Kidney tubule cell (primary cell): ENCODE data around the gene KRT71.
A peak's percentile ranks its signal among the peaks of the same experiment; 100 is the strongest.

Experiments
- DNase-seq: peaks from one replicate; pipeline ENCODE4 v3.0.0-alpha.2; 2018; ENCODE audit warnings: low spot score

The KRT71 gene

DNA sequence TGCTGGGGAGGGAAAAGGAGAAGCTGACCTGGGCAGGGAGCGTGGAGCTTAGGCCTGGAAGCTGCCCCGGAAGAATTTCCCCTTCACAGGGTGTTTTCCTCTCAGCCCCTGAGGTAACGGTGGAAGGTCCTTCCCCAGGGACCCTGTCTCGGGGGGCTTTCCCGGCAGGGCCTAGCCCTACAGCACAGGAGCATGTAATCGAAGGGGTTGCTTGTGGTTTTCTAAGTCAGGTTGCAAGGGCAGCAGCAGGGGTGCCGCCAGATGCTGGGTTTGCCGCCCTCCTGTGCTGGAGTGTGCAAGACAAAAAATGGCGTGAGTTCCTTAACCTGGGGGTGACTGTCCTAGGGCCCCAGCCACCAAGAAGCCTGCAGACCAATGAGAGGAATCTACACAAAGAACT, 22.3 kb upstream of the KRT71 start:
- no peak for DNase-seq

- DNase-seq = no peak
Measured at GRCh38 chr12:52573743-52574142, 20.8 kb upstream of the KRT71 start, which contains the start of gene KRT74. Gene KRT74, minus strand, starts transcription at chr12:52573843. Its CDS starts 66 bp downstream, at chr12:52573777.

DNA sequence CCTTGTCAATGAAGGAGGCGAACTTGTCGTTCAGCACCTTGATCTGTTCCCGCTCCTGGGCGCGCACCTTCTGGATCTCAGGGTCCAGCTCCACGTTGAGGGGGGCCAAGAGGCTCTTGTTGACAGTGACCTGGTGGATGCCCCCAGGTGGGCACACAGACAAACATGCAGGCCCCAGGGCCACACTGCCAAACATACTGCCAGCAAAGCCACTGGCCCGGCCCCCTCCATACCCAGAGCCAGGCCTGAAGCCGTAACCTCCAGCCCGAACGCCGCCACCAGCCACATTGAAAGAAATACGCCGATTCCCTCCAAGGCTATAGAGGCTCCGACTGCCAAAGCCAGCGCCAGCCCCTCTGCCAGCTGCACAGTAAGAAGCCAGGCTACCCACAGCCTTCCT, 20.4 kb upstream of the KRT71 start:
- DNase-seq = no peak

GRCh38 chr12:52570511-52570910, 17.6 kb upstream of the KRT71 start:
- no peak for DNase-seq

- DNase-seq = no peak
Measured at GRCh38 chr12:52568111-52568510, 15.2 kb upstream of the KRT71 start.

DNA sequence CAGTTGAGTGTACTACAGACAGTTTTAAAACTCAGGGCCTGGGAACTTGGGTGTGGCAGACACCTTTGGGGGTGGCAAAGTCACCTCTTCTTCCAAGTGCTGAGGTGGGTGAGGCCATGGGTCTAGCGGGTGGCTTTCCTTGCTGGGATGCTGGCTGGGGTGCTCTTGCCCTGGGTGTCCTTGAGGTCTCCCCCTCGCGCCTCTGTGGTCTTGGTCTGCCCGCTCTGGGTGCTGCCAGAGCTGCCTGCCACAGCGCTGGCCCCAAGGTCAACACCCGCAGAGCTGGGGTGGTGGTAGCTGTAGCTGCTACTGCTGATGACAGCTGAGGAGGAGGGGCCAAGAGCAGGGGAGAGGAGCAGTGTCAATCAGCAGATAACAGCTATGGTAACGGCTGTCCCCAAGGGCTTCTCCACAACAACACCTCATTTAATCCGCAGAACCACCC, 13.9 kb upstream of the KRT71 start:
- DNase-seq = no peak

DNA sequence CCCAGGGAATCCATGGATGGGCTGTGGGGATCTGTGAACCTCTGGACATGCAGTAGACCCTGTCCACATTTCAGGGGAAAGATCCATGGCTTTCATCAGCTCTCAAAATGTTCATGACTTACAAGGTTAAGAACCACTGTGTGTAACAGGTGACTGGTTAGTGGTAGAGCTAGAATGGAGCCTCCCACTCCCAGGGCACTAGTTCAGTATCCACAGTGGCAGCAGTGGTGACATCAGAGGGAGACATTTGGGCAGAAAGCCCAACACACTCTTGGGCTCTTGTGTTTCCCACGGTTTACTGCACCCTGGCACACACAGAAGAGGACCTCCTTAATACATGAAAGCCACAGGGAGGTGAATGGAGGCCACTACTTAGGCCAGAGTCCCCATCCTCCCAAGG, 11.6 kb upstream of the KRT71 start:
- no peak for DNase-seq

- DNase-seq = peak; percentile 21
Measured at GRCh38 chr12:52561880-52562449, 9.0 kb upstream of the KRT71 start.

GRCh38 chr12:52559979-52560378, 7.0 kb upstream of the KRT71 start:
- DNase-seq = no peak

DNA sequence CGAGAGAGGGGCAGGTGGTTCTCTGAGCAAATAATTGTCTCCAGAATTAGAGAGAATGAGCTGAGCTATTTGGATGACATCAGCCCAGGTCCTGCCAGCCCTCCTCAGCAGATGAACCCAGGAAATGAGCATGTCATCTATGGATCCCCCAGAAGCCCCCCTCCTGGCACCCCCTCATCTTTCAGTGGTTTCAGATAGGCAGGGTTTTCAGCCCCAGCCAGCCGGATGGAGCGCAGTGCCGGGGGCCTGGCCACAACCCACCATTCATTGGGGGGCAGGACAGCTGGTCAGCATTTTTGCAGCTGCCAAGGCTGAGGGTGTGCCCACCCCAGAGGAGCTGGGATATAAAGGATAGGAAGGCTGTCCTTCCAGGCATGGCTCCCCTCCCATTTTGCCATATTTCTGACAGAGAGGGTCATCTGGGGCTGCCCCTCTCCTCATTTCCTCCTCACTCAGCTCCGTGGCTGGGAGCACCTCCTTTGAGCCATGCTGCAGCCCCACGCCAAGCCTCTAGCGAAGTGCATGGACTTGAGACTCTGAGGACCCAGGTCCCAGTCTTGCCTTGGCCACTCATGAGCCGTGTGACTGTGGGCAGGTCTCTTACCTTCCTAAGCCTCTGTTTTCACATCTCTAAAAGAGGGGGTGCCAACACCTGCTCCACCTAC, 6.0 kb upstream of the KRT71 start:
- DNase-seq = no peak

GRCh38 chr12:52557476-52557875, 4.5 kb upstream of the KRT71 start:
- DNase-seq = no peak

GRCh38 chr12:52555577-52555976, 2.6 kb upstream of the KRT71 start:
- DNase-seq = no peak

DNA sequence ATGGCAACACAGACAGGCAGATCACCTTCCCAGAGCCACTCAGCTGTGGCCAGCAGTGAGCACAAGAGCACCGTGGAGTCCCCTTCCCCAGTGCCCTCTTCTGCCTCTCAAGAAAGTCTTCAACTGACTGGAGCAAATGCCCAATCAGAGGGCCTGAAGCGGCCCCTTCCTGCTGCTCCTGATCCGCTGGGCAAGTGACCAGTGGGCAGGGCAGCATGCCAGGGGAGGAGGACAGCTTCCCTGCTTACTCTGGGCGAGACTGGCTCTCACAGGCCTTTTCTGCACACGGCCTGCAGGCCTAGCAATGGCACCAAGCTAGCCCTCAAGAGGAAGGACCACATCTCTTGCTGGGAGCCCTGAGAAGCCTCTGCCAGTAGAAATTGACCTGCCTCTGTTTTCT, 890 bp downstream of the KRT71 start:
- no peak for DNase-seq

GRCh38 chr12:52551216-52551865, 1.6 kb downstream of the KRT71 start:
- no peak for DNase-seq

GRCh38 chr12:52546126-52546525, 6.8 kb downstream of the KRT71 start:
- no peak for DNase-seq

- DNase-seq = no peak
Measured at GRCh38 chr12:52543985-52544883, 8.7 kb downstream of the KRT71 start.

GRCh38 chr12:52542785-52543318, 10.1 kb downstream of the KRT71 start:
- no peak for DNase-seq

DNA sequence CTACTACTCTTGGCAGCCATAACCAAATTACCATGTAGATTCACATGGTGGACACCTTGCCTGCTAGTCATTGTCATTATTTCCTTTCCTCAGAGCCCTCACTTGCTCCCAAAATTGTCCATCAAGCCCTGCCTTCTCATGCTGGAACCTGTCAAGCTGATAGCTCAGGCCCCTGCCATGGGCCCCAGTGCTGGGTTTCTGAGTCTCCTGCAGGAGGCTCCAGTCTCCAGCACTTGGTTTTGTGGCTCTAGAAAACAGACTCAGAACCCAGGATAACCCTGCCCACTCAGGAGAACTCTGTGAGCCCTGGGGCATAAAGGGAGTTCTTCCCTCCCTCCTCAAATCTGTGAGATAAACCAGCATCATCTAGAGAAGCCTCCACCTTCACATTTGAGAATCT, 10.8 kb downstream of the KRT71 start:
- no peak for DNase-seq

DNA sequence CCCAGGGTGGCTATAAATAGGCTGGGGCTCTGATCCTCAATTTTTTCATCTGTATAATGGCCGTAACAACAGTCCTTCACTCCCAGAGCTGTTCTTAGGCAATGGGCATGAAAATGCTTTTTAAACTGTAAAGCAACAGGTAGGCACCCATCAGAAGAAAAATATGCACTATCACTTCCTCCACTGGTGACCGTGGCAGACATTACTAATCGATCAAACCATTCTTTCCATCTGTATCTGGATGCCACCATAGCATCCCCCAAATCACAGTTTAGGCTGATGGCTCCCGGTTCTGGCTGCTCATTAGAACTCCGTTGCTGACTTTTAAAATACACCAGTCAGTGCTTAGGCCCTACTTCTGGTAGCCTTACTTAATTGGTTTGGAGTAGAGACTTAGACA, 11.2 kb downstream of the KRT71 start:
- no peak for DNase-seq

DNA sequence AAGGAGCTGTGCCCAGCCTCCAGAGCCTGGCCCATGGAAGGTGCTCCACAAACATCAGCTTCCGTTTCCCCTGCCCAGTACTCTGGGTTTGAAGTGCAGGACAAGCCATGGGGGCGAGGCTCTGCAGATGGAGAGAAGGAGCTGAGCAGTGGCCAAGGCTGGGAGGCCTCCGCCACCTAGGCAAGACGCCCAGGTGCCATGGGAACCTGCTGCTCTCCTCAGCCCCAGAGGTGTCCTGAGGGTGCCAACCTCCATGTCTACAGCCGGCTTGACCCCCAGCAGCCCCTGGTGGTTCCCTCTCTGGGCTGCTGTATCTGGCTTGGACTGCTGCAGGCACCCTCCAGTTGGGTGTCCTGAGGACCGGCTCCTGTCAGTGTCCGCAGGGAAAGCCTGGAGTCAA, 12.4 kb downstream of the KRT71 start:
- DNase-seq = no peak

DNA sequence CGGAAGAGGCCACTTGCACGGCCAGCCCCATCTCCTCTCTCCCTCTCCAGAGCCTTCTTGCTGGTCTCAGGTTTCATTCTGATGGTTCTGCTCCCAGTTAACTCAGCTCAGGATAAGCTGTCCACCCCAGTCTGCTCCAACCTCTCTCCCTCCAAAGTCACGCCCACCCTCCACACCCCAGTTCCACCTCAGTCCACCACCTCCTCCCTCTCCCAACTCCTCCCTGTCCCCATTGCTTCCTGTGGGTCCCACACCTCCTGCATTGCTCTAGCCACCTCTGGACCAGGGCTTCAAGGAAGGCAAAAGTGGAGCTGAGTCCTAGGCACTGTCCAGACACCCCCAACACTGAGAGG, 13.1 kb downstream of the KRT71 start:
- DNase-seq = no peak

DNA sequence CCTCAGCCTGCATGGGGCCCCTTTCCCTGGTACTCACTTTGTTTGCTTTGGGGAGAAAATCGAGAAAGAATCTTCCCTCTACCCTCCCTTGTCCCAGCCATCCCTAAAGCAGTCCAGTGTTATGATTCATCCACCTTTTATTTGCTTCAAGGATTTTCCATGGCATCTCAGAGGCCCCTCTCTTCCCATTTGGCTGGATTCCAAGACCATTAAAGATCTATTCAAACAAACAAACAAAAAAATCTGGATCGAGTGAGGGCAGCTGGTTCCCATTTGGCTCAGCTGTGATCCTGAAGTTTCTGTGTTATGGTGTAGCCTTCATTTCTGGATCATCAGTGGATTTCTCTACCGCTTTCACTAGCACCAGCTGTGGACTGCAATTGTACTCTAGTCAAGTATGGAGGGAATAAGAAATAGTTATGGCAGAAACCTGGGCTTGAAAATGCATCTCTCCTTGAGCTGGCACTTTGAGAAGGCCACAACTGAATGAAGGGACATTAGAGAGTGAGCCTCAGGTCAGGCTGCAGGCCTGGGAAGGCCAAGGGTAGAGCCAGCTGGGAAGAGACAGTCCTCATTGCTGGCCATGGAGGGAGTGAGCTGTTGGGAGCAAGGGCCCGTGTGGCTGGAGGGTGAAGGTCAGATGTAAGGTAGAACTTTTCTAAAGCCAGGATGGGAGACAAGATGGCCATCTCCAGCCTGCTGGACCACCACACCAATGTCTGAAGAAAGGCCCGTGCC, 13.7 kb downstream of the KRT71 start:
- peak; percentile 61 for DNase-seq
